ENCODE measurements around the gene POP5.
"Not testable (repeated sequence)": the region's sequence is repeated elsewhere in the genome, so short reads cannot be mapped to it uniquely, and the experiment has no call there.

The POP5 gene

GRCh38 chr12:120536064-120536791 lies 45.0 kb downstream of the POP5 start:
- DNase-seq (ENCODE audit: low read depth in 3 of 3), result peak in 1 of 3 donors; percentile 9

GRCh38 chr12:120534703-120535655 lies 46.2 kb downstream of the POP5 start:
- DNase-seq (ENCODE audit: low read depth in 3 of 3), result peak in 2 of 3 donors; percentile 20 to 50

DNA sequence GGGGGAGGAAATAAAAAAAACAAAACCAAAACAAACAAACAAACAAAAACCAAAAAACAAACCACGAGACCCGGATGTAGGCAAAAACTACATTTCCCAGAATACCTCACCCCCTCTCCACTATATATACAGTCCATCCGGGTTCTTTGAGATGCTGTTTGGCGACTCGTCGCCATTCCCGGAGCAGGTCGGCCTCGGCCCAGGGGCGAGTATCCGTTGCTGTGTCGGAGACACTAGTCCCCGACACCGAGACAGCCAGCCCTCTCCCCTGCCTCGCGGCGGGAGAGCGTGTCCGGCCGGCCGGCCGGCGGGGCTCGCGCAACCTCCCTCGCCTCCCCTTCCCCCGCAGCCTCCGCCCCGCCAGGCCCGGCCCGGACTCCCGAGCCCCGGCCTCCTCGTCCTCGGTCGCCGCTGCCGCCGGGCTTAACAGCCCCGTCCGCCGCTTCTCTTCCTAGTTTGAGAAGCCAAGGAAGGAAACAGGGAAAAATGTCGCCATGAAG lies 46.9 kb downstream of the POP5 start, which contains the start of gene RNF10:
Gene RNF10, plus strand, starts transcription at position 154 of the 500 bp plus-strand sequence. CDS start 456 bp downstream, outside the sequence.
- DNase-seq (ENCODE audit: low read depth in 3 of 3), result peak in 2 of 3 donors; percentile 48 to 64

GRCh38 chr12:120532701-120533238 lies 48.4 kb downstream of the POP5 start:
- DNase-seq (ENCODE audit: low read depth in 3 of 3), result no peak

DNA sequence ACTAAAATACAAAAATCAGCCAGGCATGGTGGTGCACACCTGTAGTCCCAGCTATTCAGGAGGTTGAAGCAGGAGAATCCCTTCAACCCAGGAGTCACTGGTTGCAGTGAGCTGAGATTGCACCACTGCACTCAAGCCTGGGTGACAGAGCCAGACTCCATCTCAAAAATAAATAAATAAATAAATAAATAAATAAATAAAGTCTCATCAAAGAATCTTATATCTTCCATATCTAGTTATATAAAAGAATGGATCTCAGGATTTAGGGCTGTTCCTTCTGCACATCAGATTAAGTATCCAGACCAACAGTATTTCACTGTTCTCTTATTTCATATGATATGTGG lies 50.8 kb downstream of the POP5 start:
- not testable (repeated sequence) for DNase-seq (ENCODE audit: low read depth in 3 of 3)

GRCh38 chr12:120529641-120530417 lies 51.4 kb downstream of the POP5 start:
- no peak for DNase-seq (ENCODE audit: low read depth in 3 of 3)

DNA sequence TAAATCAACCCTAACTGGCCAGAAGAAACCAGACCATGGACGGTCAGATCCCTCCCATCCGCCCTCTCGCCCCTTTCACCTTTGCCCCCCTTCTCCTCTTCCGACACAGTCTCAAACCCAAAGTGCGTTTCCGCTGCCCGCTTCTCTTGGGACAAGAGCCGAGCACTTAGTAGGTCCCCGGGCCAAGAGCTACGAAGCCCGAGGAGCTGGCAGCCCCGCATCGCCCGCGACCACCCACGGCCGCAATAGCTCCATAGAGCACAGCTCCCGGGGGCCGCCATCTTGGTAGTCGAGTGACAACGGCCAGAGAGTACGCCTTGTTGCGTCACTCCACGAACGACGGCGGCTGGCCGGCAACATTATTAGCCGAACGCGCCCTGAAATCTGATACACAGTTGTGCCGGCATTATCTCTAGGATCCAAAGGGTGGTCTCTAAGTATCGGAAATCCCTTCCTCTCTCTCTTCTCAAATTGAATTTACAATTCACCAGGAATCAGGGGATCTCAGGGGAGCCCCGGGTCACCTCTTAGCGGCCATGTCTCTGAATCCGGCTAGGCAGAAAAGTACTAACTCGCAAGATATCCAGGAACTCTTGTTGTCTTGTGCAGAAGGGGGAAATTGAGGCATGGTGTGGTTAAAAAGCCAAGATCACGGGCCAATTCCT lies 52.2 kb downstream of the POP5 start, which contains the start of gene COQ5:
Gene COQ5, minus strand, starts transcription at position 298 of the 665 bp plus-strand sequence. Its CDS starts 17 bp downstream, at position 281.
- DNase-seq (ENCODE audit: low read depth in 3 of 3), result peak; percentile 67 to 79 (median 71)
